BE2C (cell line): ENCODE data around the gene HSPA14.

Experiments
- DNase-seq: peaks from one replicate; pipeline ENCODE4 v3.0.0-alpha.2; 2020
- H3K27me3 ChIP-seq: fragments of 250-450 bp; sonication (Bioruptor Pico); 2 replicates; pipeline ENCODE4 v1.5.1; 2020; ENCODE audit warnings: mild to moderate bottlenecking
- H3K36me3 ChIP-seq: fragments of 250-450 bp; sonication (Bioruptor Pico); 2 replicates; pipeline ENCODE4 v1.5.1; 2020; ENCODE audit warnings: mild to moderate bottlenecking
- H3K4me1 ChIP-seq: fragments of 250-450 bp; sonication (Bioruptor Pico); 2 replicates; pipeline ENCODE4 v1.5.1; 2020
- H3K4me3 ChIP-seq: 2 replicates; pipeline ENCODE4 v1.5.1; 2011; ENCODE audit warnings: low read depth, low read length
- H3K9me3 ChIP-seq: fragments of 250-450 bp; sonication (Bioruptor Pico); 2 replicates; pipeline ENCODE4 v1.5.1; 2020
- TF ChIP-seq, protein P1 (sequence below): IDR thresholded peaks from 2 replicates; pipeline ENCODE4 v1.5.1; 2012; ENCODE audit warnings: mild to moderate bottlenecking, low read depth, low read length

The HSPA14 gene

GRCh38 chr10:14911801-14912200, 73.7 kb downstream of the HSPA14 start:
- H3K9me3 ChIP-seq: no peaks in the 10 kb centered on the region

GRCh38 chr10:14916600-14916999, 78.5 kb downstream of the HSPA14 start:
- Histone ChIP-seq H3K36me3 (peaks cover 44% of the 10 kb centered on the region), H3K27me3 (no peaks in the 10 kb centered on the region), H3K4me1 (no peaks in the 10 kb centered on the region), H3K9me3 (no peaks in the 10 kb centered on the region), H3K4me3 (no peak overlapping the region)
- TF ChIP-seq, protein P1, sequence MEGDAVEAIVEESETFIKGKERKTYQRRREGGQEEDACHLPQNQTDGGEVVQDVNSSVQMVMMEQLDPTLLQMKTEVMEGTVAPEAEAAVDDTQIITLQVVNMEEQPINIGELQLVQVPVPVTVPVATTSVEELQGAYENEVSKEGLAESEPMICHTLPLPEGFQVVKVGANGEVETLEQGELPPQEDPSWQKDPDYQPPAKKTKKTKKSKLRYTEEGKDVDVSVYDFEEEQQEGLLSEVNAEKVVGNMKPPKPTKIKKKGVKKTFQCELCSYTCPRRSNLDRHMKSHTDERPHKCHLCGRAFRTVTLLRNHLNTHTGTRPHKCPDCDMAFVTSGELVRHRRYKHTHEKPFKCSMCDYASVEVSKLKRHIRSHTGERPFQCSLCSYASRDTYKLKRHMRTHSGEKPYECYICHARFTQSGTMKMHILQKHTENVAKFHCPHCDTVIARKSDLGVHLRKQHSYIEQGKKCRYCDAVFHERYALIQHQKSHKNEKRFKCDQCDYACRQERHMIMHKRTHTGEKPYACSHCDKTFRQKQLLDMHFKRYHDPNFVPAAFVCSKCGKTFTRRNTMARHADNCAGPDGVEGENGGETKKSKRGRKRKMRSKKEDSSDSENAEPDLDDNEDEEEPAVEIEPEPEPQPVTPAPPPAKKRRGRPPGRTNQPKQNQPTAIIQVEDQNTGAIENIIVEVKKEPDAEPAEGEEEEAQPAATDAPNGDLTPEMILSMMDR: no peak
- DNase-seq: no peak

More at GRCh38 chr10:14911801-14912200, 73.7 kb downstream of the HSPA14 start:
- Histone ChIP-seq H3K27me3 (no peaks in the 10 kb centered on the region), H3K36me3 (peaks cover 51% of the 10 kb centered on the region), H3K4me3 (no peak overlapping the region), H3K4me1 (no peaks in the 10 kb centered on the region)
- TF ChIP-seq, protein P1: no peak
- no peak for DNase-seq

GRCh38 chr10:14917827-14918226, 79.7 kb downstream of the HSPA14 start:
- no peaks in the 10 kb centered on the region for H3K27me3 ChIP-seq
- no peaks in the 10 kb centered on the region for H3K9me3 ChIP-seq
- H3K4me1 ChIP-seq: no peaks in the 10 kb centered on the region
- no peak overlapping the region for H3K4me3 ChIP-seq
- peaks cover 44% of the 10 kb centered on the region for H3K36me3 ChIP-seq
- no peak for DNase-seq
- TF ChIP-seq, protein P1: no peak

- TF ChIP-seq, protein P1: no peak
- Histone ChIP-seq H3K9me3 (no peaks in the 10 kb centered on the region), H3K4me3 (no peak overlapping the region), H3K36me3 (peaks cover 37% of the 10 kb centered on the region), H3K4me1 (no peaks in the 10 kb centered on the region), H3K27me3 (no peaks in the 10 kb centered on the region)
- no peak for DNase-seq
Observed at GRCh38 chr10:14918964-14919363, 80.9 kb downstream of the HSPA14 start.
